GM12864 (cell line): ENCODE measurements around the gene LRRC3B.

Source experiments
- DNase-seq: peaks from one replicate; pipeline ENCODE4 v3.0.0-alpha.2; 2011; ENCODE audit warnings: low read depth
- H3K4me3 ChIP-seq: 2 replicates; pipeline ENCODE4 v1.5.1; 2011; ENCODE audit warnings: mild to moderate bottlenecking, low read depth, low read length, control low read depth
- TF ChIP-seq, protein P1 (sequence below): IDR thresholded peaks from 2 replicates; pipeline ENCODE4 v1.5.1; 2011; ENCODE audit warnings: low read depth, mild to moderate bottlenecking, moderate library complexity, low read length, control low read depth, inconsistent platforms; ENCODE audit errors: missing control alignments

The LRRC3B gene

DNA sequence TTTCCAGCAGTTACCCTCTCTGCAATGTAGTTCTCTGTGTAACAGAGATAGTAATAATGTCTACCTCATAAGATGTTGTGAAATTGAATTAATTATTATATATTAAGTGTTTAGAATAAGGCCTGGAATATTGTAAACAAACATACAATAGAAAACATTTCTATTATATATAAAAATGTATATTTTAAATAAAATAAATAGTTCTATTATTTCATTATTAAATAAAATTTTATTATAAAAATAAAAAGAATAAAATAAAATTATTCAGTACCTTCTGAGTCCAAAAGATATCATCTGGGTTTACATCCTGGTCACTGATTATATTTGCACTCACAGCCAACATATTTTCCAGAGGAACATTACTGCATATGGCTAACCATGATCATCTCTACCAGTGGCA, 135.4 kb downstream of the LRRC3B start:
- TF ChIP-seq, protein P1, sequence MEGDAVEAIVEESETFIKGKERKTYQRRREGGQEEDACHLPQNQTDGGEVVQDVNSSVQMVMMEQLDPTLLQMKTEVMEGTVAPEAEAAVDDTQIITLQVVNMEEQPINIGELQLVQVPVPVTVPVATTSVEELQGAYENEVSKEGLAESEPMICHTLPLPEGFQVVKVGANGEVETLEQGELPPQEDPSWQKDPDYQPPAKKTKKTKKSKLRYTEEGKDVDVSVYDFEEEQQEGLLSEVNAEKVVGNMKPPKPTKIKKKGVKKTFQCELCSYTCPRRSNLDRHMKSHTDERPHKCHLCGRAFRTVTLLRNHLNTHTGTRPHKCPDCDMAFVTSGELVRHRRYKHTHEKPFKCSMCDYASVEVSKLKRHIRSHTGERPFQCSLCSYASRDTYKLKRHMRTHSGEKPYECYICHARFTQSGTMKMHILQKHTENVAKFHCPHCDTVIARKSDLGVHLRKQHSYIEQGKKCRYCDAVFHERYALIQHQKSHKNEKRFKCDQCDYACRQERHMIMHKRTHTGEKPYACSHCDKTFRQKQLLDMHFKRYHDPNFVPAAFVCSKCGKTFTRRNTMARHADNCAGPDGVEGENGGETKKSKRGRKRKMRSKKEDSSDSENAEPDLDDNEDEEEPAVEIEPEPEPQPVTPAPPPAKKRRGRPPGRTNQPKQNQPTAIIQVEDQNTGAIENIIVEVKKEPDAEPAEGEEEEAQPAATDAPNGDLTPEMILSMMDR: no peak
- no peak overlapping the region for H3K4me3 ChIP-seq
- no peak for DNase-seq
